OCI-LY7 (cell line): ENCODE data around the gene APOO. TPM values are rescaled to one million over a fixed set of nuclear protein-coding genes. Genes with fewer than 3 reads are reported as not detected.
A peak's percentile ranks its signal among the peaks of the same experiment; 100 is the strongest.

ENCODE experiments used
- BruUV-seq: library from RNA; stranded (reverse); fragments of 400-500 nt; replicated peaks from 2 replicates; lab custom pipeline; 2021; lab: Mats Ljungman, UMichigan
- CTCF ChIA-PET: fragments of 300-600 bp; sonication (Branson Sonifier 250); formaldehyde crosslinking; loops from one replicate; lab custom pipeline; 2022; ENCODE audit warnings: antibody characterized with exemption; ENCODE audit not compliant: unreplicated experiment; lab: Charles Lee
- POLR2A ChIA-PET: fragments of 300-600 bp; sonication (Branson Sonifier 250); formaldehyde crosslinking; loops from one replicate; lab custom pipeline; 2022; ENCODE audit warnings: antibody characterized with exemption; lab: Charles Lee
- DNase-seq: peaks from one replicate; pipeline ENCODE4 v3.0.0-alpha.2; 2015; ENCODE audit warnings: low spot score
- H2AFZ ChIP-seq: fragments of 200-600 bp; sonication (generic), shearing (Covaris generic); 2 replicates; pipeline ENCODE4 v1.6.1; 2014; ENCODE audit warnings: mild to moderate bottlenecking, antibody characterized with exemption, low read length, moderate library complexity
- H3K27ac ChIP-seq: fragments of 200-600 bp; sonication (generic); 2 replicates; pipeline ENCODE4 v1.5.1; 2014; ENCODE audit warnings: mixed run types, low read depth, mild to moderate bottlenecking, moderate library complexity, low read length, inconsistent platforms; ENCODE audit not compliant: poor library complexity, severe bottlenecking
- H3K36me3 ChIP-seq: fragments of 200-600 bp; sonication (generic); 2 replicates; pipeline ENCODE4 v1.6.1; 2014; ENCODE audit warnings: mild to moderate bottlenecking, antibody characterized with exemption, low read length, moderate library complexity, mixed read lengths; ENCODE audit not compliant: insufficient read depth
- H3K4me1 ChIP-seq: fragments of 200-600 bp; sonication (generic); 2 replicates; pipeline ENCODE4 v1.5.1; 2014; ENCODE audit warnings: mild to moderate bottlenecking, low read length; ENCODE audit not compliant: insufficient read depth, poor library complexity, severe bottlenecking
- H3K4me2 ChIP-seq: fragments of 200-600 bp; sonication (generic); 2 replicates; pipeline ENCODE4 v1.6.1; 2014; ENCODE audit warnings: mild to moderate bottlenecking, low read length
- H3K4me3 ChIP-seq: fragments of 200-600 bp; sonication (generic); 2 replicates; pipeline ENCODE4 v1.5.1; 2014; ENCODE audit warnings: mild to moderate bottlenecking, low read depth, low read length; ENCODE audit not compliant: poor library complexity, severe bottlenecking
- H3K79me2 ChIP-seq: fragments of 200-600 bp; sonication (generic); 2 replicates; pipeline ENCODE4 v1.6.1; 2016; ENCODE audit warnings: low read depth, mild to moderate bottlenecking, low read length, moderate library complexity, mixed read lengths; ENCODE audit not compliant: insufficient read depth
- H3K9me2 ChIP-seq: fragments of 200-600 bp; sonication (generic); 2 replicates; pipeline ENCODE4 v1.6.1; 2016; ENCODE audit warnings: mild to moderate bottlenecking, low read length, mixed read lengths; ENCODE audit not compliant: insufficient read depth
- H3K9me3 ChIP-seq: fragments of 200-600 bp; sonication (generic); 2 replicates; pipeline ENCODE4 v1.6.1; 2014; ENCODE audit warnings: mild to moderate bottlenecking, mixed run types, low read length, mixed read lengths
- H4K20me1 ChIP-seq: fragments of 200-600 bp; sonication (generic); 2 replicates; pipeline ENCODE4 v1.6.1; 2014; ENCODE audit warnings: mild to moderate bottlenecking, antibody characterized with exemption, low read length, moderate library complexity, mixed read lengths; ENCODE audit not compliant: insufficient read depth
- CTCF ChIP-seq: fragments of 200-600 bp; sonication (generic); conservative IDR thresholded peaks from 2 replicates; pipeline ENCODE4 v1.5.1; 2014; ENCODE audit warnings: mild to moderate bottlenecking, antibody characterized with exemption, low read length, moderate library complexity, mixed read lengths
- EZH2phosphoT487 ChIP-seq: fragments of 200-600 bp; sonication (generic); IDR thresholded peaks from 2 replicates; pipeline ENCODE4 v1.6.1; 2018; ENCODE audit warnings: low read depth, borderline replicate concordance, mild to moderate bottlenecking, mixed run types, antibody characterized with exemption, low read length, moderate library complexity, mixed read lengths
- intact Hi-C: fragments of 100-400 bp; cut with micrococcal nuclease; formaldehyde crosslinking; loops from one replicate; pipeline ENCODE4 v1.10.0; 2022; ENCODE audit not compliant: unreplicated experiment
- total RNA-seq, 2 experiments: library from RNA; depleted of rRNA in 1 of 2; stranded (reverse); fragments of >200 nt in 1 of 2; shearing (Covaris generic) in 1 of 2; gene quantifications; 2 replicates each; pipeline ENCODE4 v1.2.3, GENCODE V29; 2014 to 2022

APOO gene
- total RNA-seq, 2 experiments from 2014 or later: 17.5 to 18.1 TPM

- no peaks in the 10 kb centered on the region for H3K9me2 ChIP-seq
- POLR2A ChIA-PET: no interaction called here
- no peaks in the 10 kb centered on the region for H3K9me3 ChIP-seq
- no peak overlapping the region for H3K27ac ChIP-seq
- CTCF ChIA-PET: no interaction called here
- BruUV-seq: no TSS peak
- no peak for DNase-seq
- H3K36me3 ChIP-seq: no peaks in the 10 kb centered on the region
- intact Hi-C loops: no loop called here
- peak overlapping the region; percentile 46; the same call in 1 of the 2 replicates for H2AFZ ChIP-seq
- no peak overlapping the region for H3K4me3 ChIP-seq
- peaks cover 18% of the 10 kb centered on the region for H3K4me1 ChIP-seq
- peak overlapping the region; percentile 47 for H3K4me2 ChIP-seq
- TF ChIP-seq EZH2phosphoT487 (no peak), CTCF (no peak)
- no peaks in the 10 kb centered on the region for H3K79me2 ChIP-seq
- no peaks in the 10 kb centered on the region for H4K20me1 ChIP-seq
Measured at GRCh38 chrX:23811108-23811651, 96.6 kb downstream of the APOO start.

DNA sequence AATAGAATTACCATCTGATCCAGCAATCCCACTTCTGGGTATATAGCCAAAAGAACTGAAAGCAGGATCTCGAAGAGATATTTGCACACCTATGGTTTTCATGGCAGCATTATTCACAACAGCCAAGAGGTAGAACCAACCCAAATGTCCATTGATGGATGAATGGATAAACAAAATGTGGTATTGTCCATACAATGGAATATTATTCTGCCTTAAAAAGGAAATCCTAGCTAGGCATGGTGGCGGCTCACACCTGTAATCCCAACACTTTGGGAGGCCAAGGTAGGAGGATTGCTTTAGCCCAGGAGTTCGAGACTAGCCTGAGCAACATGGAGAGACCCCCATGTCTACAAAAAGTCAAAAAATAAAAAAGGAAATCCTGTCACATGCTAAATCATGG, 97.5 kb downstream of the APOO start:
- intact Hi-C loops: no loop called here
- no peaks in the 10 kb centered on the region for H3K9me2 ChIP-seq
- DNase-seq: no peak
- CTCF ChIA-PET: no interaction called here
- no peaks in the 10 kb centered on the region for H3K79me2 ChIP-seq
- no peak overlapping the region; the same call in 1 of the 2 replicates for H3K4me2 ChIP-seq
- H2AFZ ChIP-seq: no peak overlapping the region
- POLR2A ChIA-PET: interaction anchor here (0.5 kb wide), 1 partner anchor 1946 kb away, joined by 5 read pairs; no protein-coding TSS in a partner anchor
- H3K9me3 ChIP-seq: no peaks in the 10 kb centered on the region
- no peaks in the 10 kb centered on the region for H3K36me3 ChIP-seq
- TF ChIP-seq EZH2phosphoT487 (no peak), CTCF (no peak)
- H4K20me1 ChIP-seq: no peaks in the 10 kb centered on the region
- no TSS peak for BruUV-seq
- no peak overlapping the region for H3K4me3 ChIP-seq
- peaks cover 18% of the 10 kb centered on the region for H3K4me1 ChIP-seq
- no peak overlapping the region for H3K27ac ChIP-seq

GRCh38 chrX:23805389-23805788, 102.3 kb downstream of the APOO start:
- intact Hi-C loops: no loop called here
- H3K9me2 ChIP-seq: no peaks in the 10 kb centered on the region

More at GRCh38 chrX:23805389-23805788, 102.3 kb downstream of the APOO start:
- Histone ChIP-seq H3K4me2 (no peak overlapping the region), H3K4me3 (no peak overlapping the region), H3K27ac (no peak overlapping the region), H3K36me3 (no peaks in the 10 kb centered on the region), H4K20me1 (no peaks in the 10 kb centered on the region), H2AFZ (no peak overlapping the region), H3K4me1 (peaks cover 20% of the 10 kb centered on the region), H3K79me2 (no peaks in the 10 kb centered on the region), H3K9me3 (no peaks in the 10 kb centered on the region)
- TF ChIP-seq CTCF: no peak
- no peak for TF ChIP-seq EZH2phosphoT487
- CTCF ChIA-PET: no interaction called here
- BruUV-seq: no TSS peak
- no peak for DNase-seq
- POLR2A ChIA-PET: no interaction called here
